Superior temporal gyrus (tissue), 1 donor: Measurements from ENCODE around the gene SPEM1.
"Not testable (repeated sequence)": the region's sequence is repeated elsewhere in the genome, so short reads cannot be mapped to it uniquely, and the experiment has no call there.

Source experiments
- DNase-seq: peaks from one replicate; pipeline ENCODE4 v3.0.0-alpha.2; 2016; ENCODE audit errors: extremely low spot score

SPEM1 gene

DNA sequence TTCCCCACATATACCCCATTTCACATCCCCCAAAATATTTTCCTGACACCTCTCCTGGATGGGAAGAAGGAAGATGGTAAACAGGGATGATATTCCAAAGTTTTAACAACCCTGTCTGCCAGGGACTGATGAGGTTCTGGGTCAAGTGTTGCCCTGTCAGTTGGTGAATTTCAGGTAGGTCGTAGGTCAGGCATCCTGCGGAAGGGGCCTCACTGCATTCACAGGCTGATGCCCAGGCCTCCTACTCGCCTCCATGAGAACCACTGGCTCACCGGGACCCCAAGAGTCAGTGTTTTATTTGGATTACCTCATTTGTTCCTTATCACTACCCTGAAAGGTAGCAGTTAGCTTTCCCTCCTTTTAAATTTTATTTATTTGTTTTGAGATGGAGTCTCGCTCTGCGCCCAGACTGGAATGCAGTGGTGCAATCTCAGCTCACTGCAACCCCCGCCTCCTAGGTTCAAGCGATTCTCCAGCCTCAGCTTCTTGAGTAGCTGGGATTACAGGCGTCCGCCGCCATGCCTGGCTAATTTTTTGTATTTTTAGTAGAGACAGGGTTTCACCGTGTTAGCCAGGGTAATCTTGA is 48.8 kb downstream of the SPEM1 start:
- DNase-seq: no peak

DNA sequence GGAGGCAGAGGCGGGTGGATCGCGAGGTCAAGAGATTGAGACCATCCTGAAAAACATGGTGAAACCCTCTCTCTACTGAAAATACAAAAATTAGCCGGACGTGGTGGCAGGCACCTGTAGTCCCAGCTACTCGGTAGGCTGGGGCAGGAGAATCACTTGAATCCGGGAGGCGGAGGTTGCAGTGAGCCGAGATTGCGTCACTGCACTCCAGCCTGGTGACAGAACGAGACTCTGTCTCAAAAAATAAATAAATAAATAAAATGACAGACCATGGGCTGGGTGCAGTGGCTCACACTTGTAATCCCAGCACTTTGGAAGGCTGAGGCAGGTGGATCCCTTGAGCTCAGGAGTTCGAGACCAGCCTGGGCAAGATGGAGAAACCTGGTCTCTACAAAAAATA is 49.7 kb downstream of the SPEM1 start:
- DNase-seq: not testable (repeated sequence)

GRCh38 chr17:7470457-7470973 is 50.4 kb downstream of the SPEM1 start:
- not testable (repeated sequence) for DNase-seq
